Measurements from ENCODE around the gene MKNK2.
"Not testable (repeated sequence)": the region's sequence is repeated elsewhere in the genome, so short reads cannot be mapped to it uniquely, and the experiment has no call there.

Gene MKNK2

GRCh38 chr19:1992759-1993260 is 58.2 kb downstream of the MKNK2 start:
- no peak for DNase-seq (ENCODE audit: low read depth)

GRCh38 chr19:1991018-1991913 is 59.8 kb downstream of the MKNK2 start:
- no peak for DNase-seq (ENCODE audit: low read depth)

- DNase-seq (ENCODE audit: low read depth), result no peak
These were observed 60.6 kb downstream of the MKNK2 start for GRCh38 chr19:1990230-1991017.

- DNase-seq (ENCODE audit: low read depth), result no peak
These were observed 61.4 kb downstream of the MKNK2 start for GRCh38 chr19:1989513-1990229.

- DNase-seq (ENCODE audit: low read depth), result not testable (repeated sequence)
These were observed 62.6 kb downstream of the MKNK2 start for GRCh38 chr19:1988464-1988863.
